ENCODE measurements around the gene PHACTR4. TPM values are rescaled to one million over a fixed set of nuclear protein-coding genes. Genes with fewer than 3 reads are reported as not detected.

Gene PHACTR4
- total and polyA plus RNA-seq, 2 of the 8 experiments (the other 6 are each of a cell fraction or from before 2014, with no cell fraction given): 23.7 to 57.8 TPM

- H3K4me3 ChIP-seq (ENCODE audit: extremely low read depth in 1 of 4, insufficient read depth in 2 of 4, low read depth in 3 of 4, low read length in 4 of 4): no peak overlapping the region
- H3K79me1 ChIP-seq (ENCODE audit: low read depth, low read length): no peaks in the 10 kb centered on the region; the same call in 1 of the 2 replicates
- no peaks in the 10 kb centered on the region for H3K27me3 ChIP-seq (replicated peaks in 1 of 4; ENCODE audit: control insufficient read depth in 3 of 4, extremely low read depth in 1 of 4, insufficient read depth in 3 of 4, low read length in 3 of 4)
- H4K5ac ChIP-seq (ENCODE audit: insufficient read length, low read depth, low read length): no peak overlapping the region
- no peaks in the 10 kb centered on the region for H3K23me2 ChIP-seq (ENCODE audit: low read depth, low read length)
- H3K79me2 ChIP-seq (ENCODE audit: control insufficient read depth in 1 of 2, insufficient read depth in 2 of 2, low read length in 2 of 2): peaks cover 0 to 8% of the 10 kb centered on the region in 2 experiments; a peak in 2 of 4 replicates
- no peak overlapping the region for H2BK120ac ChIP-seq (replicated peaks; ENCODE audit: low read depth, low read length)
- no peak overlapping the region for H2AFZ ChIP-seq (ENCODE audit: low read length)
- no peak overlapping the region for H2BK5ac ChIP-seq (ENCODE audit: low read depth, low read length)
- no peaks in the 10 kb centered on the region for H3K9me3 ChIP-seq (ENCODE audit: insufficient read depth in 2 of 2, low read depth in 1 of 2, low read length in 1 of 2)
- no peak overlapping the region for H4K91ac ChIP-seq (replicated peaks; ENCODE audit: insufficient read length, low read length)
- 93% methylated on average over 6 of the region's 6 CpGs; no CpG with 5 or more reads in 1 of the 2 experiments for WGBS, 2 experiments (ENCODE audit: extremely low coverage in 1 of 2, insufficient coverage in 1 of 2, insufficient read length in 1 of 2, insufficient replicate concordance in 2 of 2, low coverage in 1 of 2, low lambda C conversion rate in 2 of 2, missing lambda C conversion rate in 1 of 2)
- H2BK15ac ChIP-seq (ENCODE audit: low read length): no peak overlapping the region
- peaks cover 0 to 2% (median 0%) of the 10 kb centered on the region in 4 experiments; a peak in 3 of 8 replicates for H3K36me3 ChIP-seq (ENCODE audit: control insufficient read depth in 2 of 4, insufficient read depth in 4 of 4, low read length in 3 of 4)
- no peak overlapping the region for H4K8ac ChIP-seq (ENCODE audit: extremely low read depth, insufficient read depth, low read length)
- CTCF ChIA-PET (ENCODE audit: partially characterized antibody): interaction anchor here (0.8 to 1.7 kb wide), 2 partner anchors 22 to 180 kb away, joined by 3 to 4 read pairs; no protein-coding TSS in a partner anchor
- no peak overlapping the region for H3K4me2 ChIP-seq (ENCODE audit: insufficient read depth in 1 of 2, low read depth in 2 of 2, low read length in 2 of 2)
- H3K14ac ChIP-seq (ENCODE audit: insufficient read length): no peak overlapping the region
- no peak overlapping the region for H2BK20ac ChIP-seq (ENCODE audit: low read length)
- POLR2A ChIA-PET (ENCODE audit: partially characterized antibody): interaction anchor here (1.0 to 2.0 kb wide), 5 partner anchors 8 to 81 kb away, joined by 3 to 7 read pairs (median 4); no protein-coding TSS in a partner anchor
- H3K18ac ChIP-seq (ENCODE audit: extremely low read depth, low read length): no peak overlapping the region
- H3K27ac ChIP-seq (ENCODE audit: low read depth, low read length): no peak overlapping the region
- FAIRE-seq (no peak), DNase-seq (ENCODE audit: low read depth in 1 of 2, low spot score in 2 of 2) (no peak)
- H3K9ac ChIP-seq (replicated peaks in 1 of 4; ENCODE audit: extremely low read depth in 1 of 4, low read depth in 3 of 4, low read length in 3 of 4): no peak overlapping the region
- H3K56ac ChIP-seq (replicated peaks; ENCODE audit: insufficient read length, low read depth, low read length): no peak overlapping the region
- H3K23ac ChIP-seq (ENCODE audit: insufficient read length): no peak overlapping the region
- H2BK12ac ChIP-seq (ENCODE audit: low read depth, low read length): no peak overlapping the region
- no peak overlapping the region for H2AK5ac ChIP-seq (ENCODE audit: low read depth, low read length)
- no peak overlapping the region for H3K4ac ChIP-seq (replicated peaks; ENCODE audit: insufficient read length, low read depth, low read length)
- H4K20me1 ChIP-seq (replicated peaks in 1 of 2; ENCODE audit: control insufficient read depth in 1 of 2, insufficient read depth in 2 of 2, low read length in 2 of 2): no peaks in the 10 kb centered on the region
- H3K4me1 ChIP-seq (replicated peaks in 1 of 4; ENCODE audit: control insufficient read depth in 3 of 4, insufficient read depth in 4 of 4, low read length in 3 of 4): no peaks in the 10 kb centered on the region
- no peak for TF ChIP-seq SP2 (IDR thresholded peaks at IDR 0.05; ENCODE audit: low read length)
- no peak for TF ChIP-seq ATF2 (IDR thresholded peaks at IDR 0.05; ENCODE audit: low read length)
- TF ChIP-seq BRCA1 (IDR thresholded peaks at IDR 0.05; ENCODE audit: low read depth, low read length): no peak
- no peak for TF ChIP-seq MAFK (IDR thresholded peaks at IDR 0.05; ENCODE audit: low read depth, low read length)
- no peak for TF ChIP-seq SAP30 (IDR thresholded peaks at IDR 0.05; ENCODE audit: insufficient read depth, insufficient replicate concordance, low read length)
- no peak for TF ChIP-seq CREB1 (IDR thresholded peaks at IDR 0.05)
- no peak for TF ChIP-seq SIRT6 (IDR thresholded peaks at IDR 0.05; ENCODE audit: low read length)
- no peak for TF ChIP-seq JUND (IDR thresholded peaks at IDR 0.05; ENCODE audit: low read length)
- no peak for TF ChIP-seq POLR2AphosphoS5 (IDR thresholded peaks at IDR 0.05; ENCODE audit: low read depth, low read length)
- no peak for TF ChIP-seq RNF2 (IDR thresholded peaks at IDR 0.05; ENCODE audit: borderline replicate concordance, low read depth, low read length, missing control alignments, poor library complexity, severe bottlenecking)
- TF ChIP-seq USF2 (IDR thresholded peaks at IDR 0.05; ENCODE audit: low read length): no peak
Measured at GRCh38 chr1:28428990-28429520, 59.5 kb downstream of the PHACTR4 start.

Data from H1 (cell line).